ENCODE results near the gene SMARCD2.

DNA sequence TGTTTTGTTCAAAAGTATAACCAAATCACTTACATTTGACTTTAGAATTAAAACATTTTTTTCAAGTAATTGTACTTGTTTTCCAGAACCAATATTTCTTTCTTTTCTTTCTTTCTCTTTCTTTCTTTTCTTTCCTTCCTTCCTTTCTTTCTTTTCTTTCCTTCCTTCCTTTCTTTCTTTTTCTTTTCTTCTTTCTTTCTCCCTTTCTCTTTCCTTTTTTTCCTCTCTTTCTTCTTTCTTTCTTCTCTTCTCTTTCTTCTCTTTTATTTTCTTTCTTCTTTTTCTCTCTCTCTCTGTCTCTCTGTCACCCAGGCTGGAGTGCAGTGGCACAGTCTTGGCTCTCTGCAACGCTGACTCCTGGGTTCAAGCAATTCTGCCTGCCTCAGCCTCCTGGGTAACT lies 41.7 kb downstream of the SMARCD2 start:
- TF ChIP-seq, protein P1, sequence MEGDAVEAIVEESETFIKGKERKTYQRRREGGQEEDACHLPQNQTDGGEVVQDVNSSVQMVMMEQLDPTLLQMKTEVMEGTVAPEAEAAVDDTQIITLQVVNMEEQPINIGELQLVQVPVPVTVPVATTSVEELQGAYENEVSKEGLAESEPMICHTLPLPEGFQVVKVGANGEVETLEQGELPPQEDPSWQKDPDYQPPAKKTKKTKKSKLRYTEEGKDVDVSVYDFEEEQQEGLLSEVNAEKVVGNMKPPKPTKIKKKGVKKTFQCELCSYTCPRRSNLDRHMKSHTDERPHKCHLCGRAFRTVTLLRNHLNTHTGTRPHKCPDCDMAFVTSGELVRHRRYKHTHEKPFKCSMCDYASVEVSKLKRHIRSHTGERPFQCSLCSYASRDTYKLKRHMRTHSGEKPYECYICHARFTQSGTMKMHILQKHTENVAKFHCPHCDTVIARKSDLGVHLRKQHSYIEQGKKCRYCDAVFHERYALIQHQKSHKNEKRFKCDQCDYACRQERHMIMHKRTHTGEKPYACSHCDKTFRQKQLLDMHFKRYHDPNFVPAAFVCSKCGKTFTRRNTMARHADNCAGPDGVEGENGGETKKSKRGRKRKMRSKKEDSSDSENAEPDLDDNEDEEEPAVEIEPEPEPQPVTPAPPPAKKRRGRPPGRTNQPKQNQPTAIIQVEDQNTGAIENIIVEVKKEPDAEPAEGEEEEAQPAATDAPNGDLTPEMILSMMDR (conservative IDR thresholded peaks at IDR 0.05; ENCODE audit: low read length), result no peak
- no peak for TF ChIP-seq EZH2phosphoT487 (IDR thresholded peaks at IDR 0.05; ENCODE audit: borderline replicate concordance)

Measured in Loucy (cell line).